ENCODE measurements around the gene HAVCR2.

The HAVCR2 gene

DNA sequence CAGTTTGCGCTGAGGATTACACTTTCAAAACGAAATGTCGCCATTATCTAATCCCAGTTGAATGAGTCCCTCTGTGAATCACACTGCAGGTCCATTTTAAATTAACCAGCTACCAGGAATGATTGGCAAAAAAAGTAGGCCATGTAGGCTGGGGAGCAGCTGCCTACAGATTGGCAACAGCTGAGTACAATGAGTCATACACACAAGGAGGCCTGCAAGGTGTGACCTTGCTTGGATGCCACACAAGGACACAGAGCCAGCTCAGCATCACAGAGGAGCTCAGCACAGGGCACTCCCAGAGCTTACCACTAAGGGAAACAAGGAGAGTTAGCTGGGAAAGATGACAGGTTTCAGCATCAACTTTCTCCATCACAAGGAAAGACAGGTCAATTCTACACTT, 62.8 kb downstream of the HAVCR2 start:
- DNase-seq (ENCODE audit: low read depth in 2 of 2): no peak

- no peak for DNase-seq (ENCODE audit: low read depth in 2 of 2)
These were observed 63.2 kb downstream of the HAVCR2 start for GRCh38 chr5:157045601-157046000.

GRCh38 chr5:157038568-157039187, 70.2 kb downstream of the HAVCR2 start:
- no peak for DNase-seq (ENCODE audit: low read depth in 2 of 2)
